ENCODE measurements around the gene FAM98C. TPM values are rescaled to one million over a fixed set of nuclear protein-coding genes. Genes with fewer than 3 reads are reported as not detected.
"Not testable (repeated sequence)": the region's sequence is repeated elsewhere in the genome, so short reads cannot be mapped to it uniquely, and the experiment has no call there.

Gene FAM98C
- total RNA-seq, 2 donors from 2014 or later = 20.0 to 34.0 TPM

- Histone ChIP-seq H3K27me3 (replicated peaks; ENCODE audit: insufficient read depth) (peaks cover under 1% of the 10 kb centered on the region), H3K36me3 (no peaks in the 10 kb centered on the region)
Observed at GRCh38 chr19:38405276-38405675, 2.4 kb downstream of the FAM98C start.

GRCh38 chr19:38409631-38410133 lies 6.8 kb downstream of the FAM98C start:
- H3K4me3 ChIP-seq = no peak overlapping the region
- no peaks in the 10 kb centered on the region for H3K36me3 ChIP-seq
- H3K27me3 ChIP-seq (replicated peaks; ENCODE audit: insufficient read depth) = no peaks in the 10 kb centered on the region
- DNase-seq (ENCODE audit: low spot score) (no peak), ATAC-seq (ENCODE audit: insufficient number of reproducible peaks, low FRiP score, low read depth) (no peak)
- H3K27ac ChIP-seq = no peak overlapping the region
- H3K4me1 ChIP-seq (ENCODE audit: control insufficient read depth in 1 of 2, low read depth in 2 of 2) = no peaks in the 10 kb centered on the region
- TF ChIP-seq CTCF (IDR thresholded peaks at IDR 0.05) = no peak
- H3K9me3 ChIP-seq = no peaks in the 10 kb centered on the region

More at GRCh38 chr19:38405276-38405675, 2.4 kb downstream of the FAM98C start:
- DNase-seq (ENCODE audit: low spot score) (no peak), ATAC-seq (ENCODE audit: insufficient number of reproducible peaks, low FRiP score, low read depth) (no peak)
- no peak overlapping the region for H3K4me3 ChIP-seq
- no peaks in the 10 kb centered on the region for H3K9me3 ChIP-seq
- no peak for TF ChIP-seq CTCF (IDR thresholded peaks at IDR 0.05)
- peaks cover 0 to 11% of the 10 kb centered on the region in 2 donors for H3K4me1 ChIP-seq (ENCODE audit: control insufficient read depth in 1 of 2, low read depth in 2 of 2)
- no peak overlapping the region for H3K27ac ChIP-seq

GRCh38 chr19:38410407-38410806 lies 7.5 kb downstream of the FAM98C start:
- not testable (repeated sequence) for H3K9me3 ChIP-seq; DNase-seq (ENCODE audit: low spot score); ATAC-seq (ENCODE audit: insufficient number of reproducible peaks, low FRiP score, low read depth); H3K27me3 ChIP-seq (replicated peaks; ENCODE audit: insufficient read depth); H3K4me3 ChIP-seq; H3K4me1 ChIP-seq (ENCODE audit: control insufficient read depth in 1 of 2, low read depth in 2 of 2); H3K36me3 ChIP-seq; H3K27ac ChIP-seq

- no peaks in the 10 kb centered on the region for H3K9me3 ChIP-seq
- DNase-seq (ENCODE audit: low spot score) = no peak
- ATAC-seq (ENCODE audit: insufficient number of reproducible peaks, low FRiP score, low read depth) = no peak
- no peak for TF ChIP-seq CTCF (IDR thresholded peaks at IDR 0.05)
- no peak overlapping the region for H3K27ac ChIP-seq
- no peaks in the 10 kb centered on the region for H3K27me3 ChIP-seq (replicated peaks; ENCODE audit: insufficient read depth)
- H3K4me3 ChIP-seq = no peak overlapping the region
- H3K36me3 ChIP-seq = no peaks in the 10 kb centered on the region
- H3K4me1 ChIP-seq (ENCODE audit: control insufficient read depth in 1 of 2, low read depth in 2 of 2) = no peaks in the 10 kb centered on the region
Observed at GRCh38 chr19:38411041-38411712, 8.3 kb downstream of the FAM98C start.

- not testable (repeated sequence) for H3K9me3 ChIP-seq; ATAC-seq (ENCODE audit: insufficient number of reproducible peaks, low FRiP score, low read depth); H3K36me3 ChIP-seq; H3K4me3 ChIP-seq; H3K27me3 ChIP-seq (replicated peaks; ENCODE audit: insufficient read depth); H3K27ac ChIP-seq; DNase-seq (ENCODE audit: low spot score); H3K4me1 ChIP-seq (ENCODE audit: control insufficient read depth in 1 of 2, low read depth in 2 of 2)
Observed at GRCh38 chr19:38411898-38412297, 9.0 kb downstream of the FAM98C start.

- no peaks in the 10 kb centered on the region for H3K9me3 ChIP-seq
- no peaks in the 10 kb centered on the region for H3K36me3 ChIP-seq
- no peak for DNase-seq (ENCODE audit: low spot score)
- no peak overlapping the region for H3K27ac ChIP-seq
- no peak for TF ChIP-seq CTCF (IDR thresholded peaks at IDR 0.05)
- H3K27me3 ChIP-seq (replicated peaks; ENCODE audit: insufficient read depth) = no peaks in the 10 kb centered on the region
- no peak for ATAC-seq (ENCODE audit: insufficient number of reproducible peaks, low FRiP score, low read depth)
- H3K4me1 ChIP-seq (ENCODE audit: control insufficient read depth in 1 of 2, low read depth in 2 of 2) = no peaks in the 10 kb centered on the region
- no peak overlapping the region for H3K4me3 ChIP-seq
Observed at GRCh38 chr19:38412491-38412890, 9.6 kb downstream of the FAM98C start.
